HAP-1 (cell line): ENCODE results near the gene CAPN7.

Experiments
- DNase-seq, 2 experiments: peaks; one replicate each; pipeline ENCODE4 v3.0.0-alpha.2; 2016 to 2020; ENCODE audit warnings: low spot score in 2 of 2
- H3K27me3 ChIP-seq: fragments of 250-450 bp; sonication (Bioruptor Pico); 2 replicates; pipeline ENCODE4 v1.5.1; 2020; ENCODE audit warnings: low read depth, mild to moderate bottlenecking, moderate library complexity
- H3K36me3 ChIP-seq: fragments of 250-450 bp; sonication (Bioruptor Pico); replicated peaks from 2 replicates; pipeline ENCODE4 v1.5.1; 2020; ENCODE audit warnings: mild to moderate bottlenecking
- H3K4me1 ChIP-seq: fragments of 250-450 bp; sonication (Bioruptor Pico); 2 replicates; pipeline ENCODE4 v1.5.1; 2020; ENCODE audit warnings: mild to moderate bottlenecking
- H3K4me3 ChIP-seq: fragments of 250-450 bp; sonication (Bioruptor Pico); 2 replicates; pipeline ENCODE4 v1.5.1; 2020; ENCODE audit warnings: mild to moderate bottlenecking, moderate library complexity
- H3K9me3 ChIP-seq: fragments of 250-450 bp; sonication (Bioruptor Pico); 2 replicates; pipeline ENCODE4 v1.5.1; 2020; ENCODE audit warnings: mild to moderate bottlenecking, moderate library complexity
- in situ Hi-C: fragments of 300-500 bp; cut with MboI; formaldehyde crosslinking; loops from 3 replicates; pipeline ENCODE4 v1.14.3; 2020; ENCODE audit warnings: low sequenced_read_pairs, inconsistent platforms, mixed read lengths

The CAPN7 gene

GRCh38 chr3:15279671-15280402 lies 73.8 kb downstream of the CAPN7 start:
- no peaks in the 10 kb centered on the region for H3K4me1 ChIP-seq
- no peaks in the 10 kb centered on the region for H3K36me3 ChIP-seq
- no peaks in the 10 kb centered on the region for H3K9me3 ChIP-seq
- DNase-seq, result no peak
- no peak overlapping the region for H3K4me3 ChIP-seq
- no peaks in the 10 kb centered on the region for H3K27me3 ChIP-seq
- in situ Hi-C loops, result no loop called here

GRCh38 chr3:15280853-15281532 lies 74.9 kb downstream of the CAPN7 start:
- Histone ChIP-seq H3K4me3 (no peak overlapping the region), H3K27me3 (no peaks in the 10 kb centered on the region), H3K36me3 (no peaks in the 10 kb centered on the region), H3K4me1 (no peaks in the 10 kb centered on the region), H3K9me3 (no peaks in the 10 kb centered on the region)
- no peak for DNase-seq
- in situ Hi-C loops, result no loop called here

GRCh38 chr3:15281817-15282216 lies 75.8 kb downstream of the CAPN7 start:
- Histone ChIP-seq H3K4me3 (no peak overlapping the region), H3K27me3 (no peaks in the 10 kb centered on the region), H3K36me3 (no peaks in the 10 kb centered on the region), H3K4me1 (no peaks in the 10 kb centered on the region), H3K9me3 (no peaks in the 10 kb centered on the region)
- no peak for DNase-seq
- in situ Hi-C loops, result no loop called here

GRCh38 chr3:15283702-15284101 lies 77.7 kb downstream of the CAPN7 start:
- no peaks in the 10 kb centered on the region for H3K36me3 ChIP-seq
- no peaks in the 10 kb centered on the region for H3K4me1 ChIP-seq
- no peak for DNase-seq
- H3K27me3 ChIP-seq, result no peaks in the 10 kb centered on the region
- no peak overlapping the region for H3K4me3 ChIP-seq
- no peaks in the 10 kb centered on the region for H3K9me3 ChIP-seq
- in situ Hi-C loops, result no loop called here

- Histone ChIP-seq H3K36me3 (no peaks in the 10 kb centered on the region), H3K27me3 (no peaks in the 10 kb centered on the region), H3K9me3 (no peaks in the 10 kb centered on the region), H3K4me3 (no peak overlapping the region), H3K4me1 (no peaks in the 10 kb centered on the region)
- DNase-seq, result peak; percentile 28 to 64
- in situ Hi-C loops, result no loop called here
Measured at GRCh38 chr3:15284121-15284889, 78.3 kb downstream of the CAPN7 start.

- no peak for DNase-seq
- Histone ChIP-seq H3K4me3 (no peak overlapping the region), H3K9me3 (no peaks in the 10 kb centered on the region), H3K4me1 (no peaks in the 10 kb centered on the region), H3K36me3 (no peaks in the 10 kb centered on the region), H3K27me3 (no peaks in the 10 kb centered on the region)
- in situ Hi-C loops, result no loop called here
Measured at GRCh38 chr3:15286022-15286421, 80.0 kb downstream of the CAPN7 start.

GRCh38 chr3:15287565-15288330 lies 81.7 kb downstream of the CAPN7 start:
- Histone ChIP-seq H3K36me3 (no peaks in the 10 kb centered on the region), H3K27me3 (no peaks in the 10 kb centered on the region), H3K4me3 (no peak overlapping the region), H3K4me1 (no peaks in the 10 kb centered on the region), H3K9me3 (no peaks in the 10 kb centered on the region)
- in situ Hi-C loops, result no loop called here
- DNase-seq, result no peak

- H3K4me3 ChIP-seq, result no peak overlapping the region
- no peak for DNase-seq
- no peaks in the 10 kb centered on the region for H3K9me3 ChIP-seq
- no peaks in the 10 kb centered on the region for H3K36me3 ChIP-seq
- in situ Hi-C loops, result no loop called here
- no peaks in the 10 kb centered on the region for H3K27me3 ChIP-seq
- no peaks in the 10 kb centered on the region for H3K4me1 ChIP-seq
Measured at GRCh38 chr3:15288331-15289035, 82.4 kb downstream of the CAPN7 start.

- no peaks in the 10 kb centered on the region for H3K4me1 ChIP-seq
- H3K27me3 ChIP-seq, result no peaks in the 10 kb centered on the region
- no peaks in the 10 kb centered on the region for H3K9me3 ChIP-seq
- H3K4me3 ChIP-seq, result no peak overlapping the region
- no peak for DNase-seq
- no peaks in the 10 kb centered on the region for H3K36me3 ChIP-seq
- in situ Hi-C loops, result no loop called here
Measured at GRCh38 chr3:15289661-15290060, 83.6 kb downstream of the CAPN7 start.

- H3K4me3 ChIP-seq, result no peak overlapping the region
- H3K4me1 ChIP-seq, result no peaks in the 10 kb centered on the region
- H3K9me3 ChIP-seq, result no peaks in the 10 kb centered on the region
- H3K36me3 ChIP-seq, result no peaks in the 10 kb centered on the region
- in situ Hi-C loops, result no loop called here
- no peak for DNase-seq
- no peaks in the 10 kb centered on the region for H3K27me3 ChIP-seq
Measured at GRCh38 chr3:15290736-15291135, 84.7 kb downstream of the CAPN7 start.

GRCh38 chr3:15291589-15292541 lies 85.8 kb downstream of the CAPN7 start:
- H3K4me3 ChIP-seq, result no peak overlapping the region
- in situ Hi-C loops, result no loop called here
- H3K36me3 ChIP-seq, result no peaks in the 10 kb centered on the region
- H3K9me3 ChIP-seq, result no peaks in the 10 kb centered on the region
- H3K27me3 ChIP-seq, result no peaks in the 10 kb centered on the region
- peaks cover under 1% of the 10 kb centered on the region; the same call in 1 of the 2 replicates for H3K4me1 ChIP-seq
- DNase-seq, result no peak

GRCh38 chr3:15292765-15293522 lies 86.9 kb downstream of the CAPN7 start:
- peaks cover 5% of the 10 kb centered on the region; the same call in 1 of the 2 replicates for H3K4me1 ChIP-seq
- DNase-seq, result no peak
- H3K27me3 ChIP-seq, result no peaks in the 10 kb centered on the region
- H3K36me3 ChIP-seq, result no peaks in the 10 kb centered on the region
- H3K9me3 ChIP-seq, result no peaks in the 10 kb centered on the region
- H3K4me3 ChIP-seq, result no peak overlapping the region
- in situ Hi-C loops, result no loop called here
